Measurements from ENCODE around the gene AEN.
A peak's percentile ranks its signal among the peaks of the same experiment; 100 is the strongest.

AEN gene

DNA sequence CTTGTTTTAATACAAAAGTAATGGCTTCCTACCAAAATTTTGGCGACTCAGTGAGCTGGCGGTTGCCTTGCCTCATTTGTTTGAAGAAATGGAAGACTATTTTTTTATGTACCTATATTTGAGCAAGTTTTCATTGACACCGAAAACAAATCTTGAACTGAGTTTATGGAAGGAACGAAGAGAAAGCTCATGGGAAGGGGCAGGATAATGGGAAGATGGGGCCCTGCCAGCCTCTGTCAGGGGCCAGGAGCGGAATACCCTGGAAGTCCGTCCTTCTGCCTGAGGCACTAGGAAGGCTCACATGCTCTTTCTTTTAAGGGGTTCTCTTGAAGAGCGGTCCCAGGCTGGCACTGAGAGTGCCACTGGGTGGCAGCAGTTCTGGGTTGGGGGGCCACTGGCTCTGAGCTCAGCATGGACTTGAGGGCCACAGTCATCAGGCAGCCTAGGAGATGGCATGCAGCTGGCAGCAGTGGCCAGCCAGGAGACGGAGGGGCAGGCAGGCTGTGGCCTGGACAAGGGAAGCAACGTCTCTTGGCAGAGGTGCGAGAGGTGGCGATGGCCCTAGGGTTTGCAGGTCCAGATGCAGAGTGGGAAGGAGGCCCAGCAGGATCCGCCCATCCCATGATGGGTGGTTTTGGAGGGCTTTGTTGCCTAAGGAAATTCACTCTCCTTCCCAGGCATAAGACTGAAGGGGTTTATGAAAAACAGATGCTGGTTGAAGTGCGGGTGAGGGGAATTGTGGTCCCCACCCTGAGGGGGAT, 59.3 kb downstream of the AEN start:
- peak; percentile 61 for DNase-seq

DNA sequence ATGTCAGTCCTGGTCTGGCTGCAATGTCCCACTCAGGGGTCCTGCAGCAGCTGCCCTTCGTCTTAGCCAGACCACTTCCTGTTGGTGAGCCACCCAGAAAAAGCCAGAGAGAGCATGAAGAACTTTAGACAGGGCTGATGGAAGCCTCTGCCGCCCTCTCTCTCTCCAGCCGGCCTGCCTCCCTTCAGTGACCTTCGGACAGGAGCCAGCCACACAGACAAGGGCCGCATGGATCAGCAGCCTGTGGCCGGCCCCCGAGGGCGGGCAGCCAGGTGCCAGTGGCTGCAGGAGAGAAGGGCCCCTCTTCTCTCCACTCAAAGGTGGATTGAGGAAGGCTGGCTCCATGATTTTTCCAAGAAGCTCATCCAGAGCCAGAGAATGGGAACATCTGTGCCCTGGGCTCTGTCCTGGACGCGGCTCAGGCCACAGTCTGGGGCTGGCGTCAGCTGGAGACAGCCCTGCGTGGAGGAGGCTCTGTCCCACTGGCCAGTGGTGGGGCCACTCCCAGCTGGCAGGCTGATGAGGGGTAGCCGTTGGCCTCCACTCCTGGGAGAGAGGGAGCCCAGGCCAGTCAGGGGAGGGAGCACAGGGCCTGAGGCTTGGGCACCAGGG, 60.6 kb downstream of the AEN start:
- DNase-seq = no peak

Measured in fibroblast of skin of scalp (primary cell).